ENCODE data around the gene JMJD7.
"Not testable (repeated sequence)": the region's sequence is repeated elsewhere in the genome, so short reads cannot be mapped to it uniquely, and the experiment has no call there.

The JMJD7 gene

DNA sequence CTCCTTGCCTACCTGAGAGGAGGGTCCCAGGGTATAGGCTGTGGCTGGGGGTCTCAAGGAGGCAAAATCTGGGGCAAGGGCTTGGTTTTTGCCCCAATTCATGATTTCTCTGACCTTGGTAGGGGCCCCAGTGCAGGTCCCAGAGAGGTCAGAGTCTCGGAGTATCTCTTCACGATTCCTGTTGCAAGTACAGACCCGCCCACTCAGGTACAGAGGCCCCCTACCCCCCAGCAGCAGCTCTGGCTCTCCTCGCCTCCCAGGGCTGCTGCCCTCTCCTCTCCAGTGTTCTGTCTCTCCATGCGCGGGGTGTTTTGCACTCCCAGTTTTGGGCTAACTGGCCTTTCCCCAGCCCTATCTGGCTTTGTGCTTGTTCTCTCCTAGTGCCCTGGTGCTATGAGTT, 5.4 kb upstream of the JMJD7 start:
- H3K4me3 ChIP-seq (ENCODE audit: low read length in 2 of 2) = no peak overlapping the region
- peaks cover 4% of the 10 kb centered on the region for H3K4me1 ChIP-seq (ENCODE audit: control insufficient read depth, insufficient read depth, low read length)
- no peak overlapping the region for H3K27ac ChIP-seq (ENCODE audit: low read length)
- peaks cover 55 to 59% of the 10 kb centered on the region in 2 donors for H3K36me3 ChIP-seq (ENCODE audit: control insufficient read depth in 2 of 2, insufficient read depth in 2 of 2, low read length in 2 of 2)
- no peaks in the 10 kb centered on the region for H3K27me3 ChIP-seq (ENCODE audit: control insufficient read depth in 1 of 2, insufficient read depth in 2 of 2, low read length in 2 of 2)
- H3K9ac ChIP-seq (ENCODE audit: low read length in 2 of 2) = no peak overlapping the region
- no peaks in the 10 kb centered on the region for H3K9me3 ChIP-seq (ENCODE audit: control insufficient read depth in 2 of 2, low read length in 2 of 2)

DNA sequence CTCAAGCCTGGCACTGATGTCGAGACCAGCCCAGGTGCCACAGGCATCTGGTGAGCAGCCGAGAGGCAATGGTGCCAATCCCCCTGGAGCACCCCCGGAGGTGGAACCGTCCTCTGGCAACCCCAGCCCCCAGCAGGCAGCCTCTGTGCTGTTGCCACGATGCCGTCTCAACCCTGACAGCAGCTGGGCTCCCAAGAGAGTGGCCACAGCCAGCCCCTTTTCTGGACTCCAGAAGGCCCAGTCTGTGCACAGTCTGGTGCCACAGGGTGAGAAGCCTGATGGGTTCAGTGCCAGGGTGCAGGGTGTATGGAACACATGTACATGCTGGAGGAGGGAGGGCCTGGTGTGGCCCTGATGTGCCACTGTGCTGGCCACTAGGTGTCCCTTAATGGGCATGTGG, 4.9 kb upstream of the JMJD7 start:
- H3K27me3 ChIP-seq (ENCODE audit: control insufficient read depth in 1 of 2, insufficient read depth in 2 of 2, low read length in 2 of 2) = no peaks in the 10 kb centered on the region
- H3K27ac ChIP-seq (ENCODE audit: low read length) = no peak overlapping the region
- H3K9me3 ChIP-seq (ENCODE audit: control insufficient read depth in 2 of 2, low read length in 2 of 2) = no peaks in the 10 kb centered on the region
- no peak overlapping the region for H3K9ac ChIP-seq (ENCODE audit: low read length in 2 of 2)
- peaks cover 50 to 54% of the 10 kb centered on the region in 2 donors for H3K36me3 ChIP-seq (ENCODE audit: control insufficient read depth in 2 of 2, insufficient read depth in 2 of 2, low read length in 2 of 2)
- H3K4me1 ChIP-seq (ENCODE audit: control insufficient read depth, insufficient read depth, low read length) = peaks cover 7% of the 10 kb centered on the region
- H3K4me3 ChIP-seq (ENCODE audit: low read length in 2 of 2) = no peak overlapping the region

DNA sequence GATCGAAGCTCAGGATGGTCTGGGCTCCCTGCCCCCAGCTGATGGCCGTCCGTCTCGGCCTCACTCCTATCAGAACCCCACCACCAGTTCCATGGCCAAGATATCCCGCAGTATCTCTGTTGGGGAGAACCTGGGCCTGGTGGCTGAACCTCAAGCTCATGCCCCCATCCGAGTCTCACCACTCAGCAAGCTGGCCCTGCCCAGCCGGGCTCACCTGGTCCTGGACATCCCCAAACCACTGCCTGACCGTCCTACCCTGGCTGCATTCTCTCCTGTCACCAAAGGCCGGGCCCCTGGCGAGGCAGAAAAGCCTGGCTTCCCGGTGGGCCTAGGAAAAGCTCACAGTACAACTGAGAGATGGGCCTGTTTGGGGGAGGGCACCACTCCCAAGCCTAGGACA, 4.4 kb upstream of the JMJD7 start:
- Histone ChIP-seq H3K36me3 (ENCODE audit: control insufficient read depth in 2 of 2, insufficient read depth in 2 of 2, low read length in 2 of 2) (peaks cover 44 to 49% of the 10 kb centered on the region in 2 donors), H3K4me1 (ENCODE audit: control insufficient read depth, insufficient read depth, low read length) (peaks cover 11% of the 10 kb centered on the region), H3K27me3 (ENCODE audit: control insufficient read depth in 1 of 2, insufficient read depth in 2 of 2, low read length in 2 of 2) (no peaks in the 10 kb centered on the region), H3K27ac (ENCODE audit: low read length) (no peak overlapping the region), H3K9me3 (ENCODE audit: control insufficient read depth in 2 of 2, low read length in 2 of 2) (no peaks in the 10 kb centered on the region), H3K4me3 (ENCODE audit: low read length in 2 of 2) (no peak overlapping the region), H3K9ac (ENCODE audit: low read length in 2 of 2) (no peak overlapping the region)

DNA sequence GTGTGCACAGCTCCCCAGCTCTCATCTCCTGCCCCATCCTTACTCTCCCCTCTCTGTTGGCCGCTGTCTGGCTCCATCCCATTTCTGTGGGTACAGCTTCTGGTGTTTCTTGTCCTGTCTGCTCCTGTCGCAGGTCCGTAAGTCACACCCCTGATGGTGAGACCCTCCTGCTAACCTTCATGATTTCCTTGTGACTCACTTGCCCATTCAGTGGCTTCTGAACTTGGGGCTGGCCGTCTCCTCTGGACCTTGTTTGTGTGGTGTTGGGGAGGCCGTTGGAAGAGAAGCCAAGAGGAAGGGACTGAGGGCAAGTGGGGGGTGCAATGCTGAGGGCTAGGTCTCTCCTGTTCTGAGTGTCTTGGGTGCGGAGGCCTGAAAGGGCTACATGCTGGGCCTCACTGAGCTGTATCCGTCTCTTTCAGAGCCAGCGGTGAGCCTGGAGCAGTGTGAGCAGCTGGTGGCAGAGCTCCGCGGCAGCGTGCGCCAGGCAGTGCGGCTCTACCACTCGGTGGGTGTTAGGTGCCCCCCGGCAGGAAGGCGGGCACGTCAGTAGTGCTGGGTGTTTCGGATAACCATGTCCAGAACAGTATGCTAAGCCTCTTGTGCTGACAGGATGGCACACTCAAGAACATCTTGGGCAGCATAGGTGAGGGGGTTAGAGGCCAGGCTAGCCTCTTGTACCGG, 3.7 kb upstream of the JMJD7 start:
- Histone ChIP-seq H3K36me3 (ENCODE audit: control insufficient read depth in 2 of 2, insufficient read depth in 2 of 2, low read length in 2 of 2) (peaks cover 37 to 42% of the 10 kb centered on the region in 2 donors), H3K27ac (ENCODE audit: low read length) (no peak overlapping the region)

DNA sequence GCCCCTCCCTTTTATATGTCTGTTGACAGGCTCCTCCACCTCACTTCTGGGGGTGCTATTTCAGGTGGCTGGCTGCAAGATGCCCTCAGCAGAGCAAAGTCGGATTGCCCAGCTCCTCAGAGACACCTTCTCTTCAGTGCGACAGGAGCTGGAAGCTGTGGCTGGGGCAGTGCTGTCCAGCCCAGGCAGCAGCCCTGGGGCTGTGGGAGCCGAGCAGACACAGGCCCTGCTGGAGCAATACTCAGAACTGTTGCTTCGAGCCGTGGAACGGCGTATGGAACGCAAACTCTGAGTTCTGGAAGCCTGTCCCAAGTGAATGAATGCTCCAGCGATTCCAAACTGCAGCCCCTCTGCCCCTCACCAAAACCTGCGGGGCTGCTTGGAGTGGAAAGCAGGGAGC, 2.7 kb upstream of the JMJD7 start:
- no peaks in the 10 kb centered on the region for H3K27me3 ChIP-seq (ENCODE audit: control insufficient read depth in 1 of 2, insufficient read depth in 2 of 2, low read length in 2 of 2)
- peaks cover 29 to 33% of the 10 kb centered on the region in 2 donors for H3K36me3 ChIP-seq (ENCODE audit: control insufficient read depth in 2 of 2, insufficient read depth in 2 of 2, low read length in 2 of 2)
- H3K9ac ChIP-seq (ENCODE audit: low read length in 2 of 2) = no peak overlapping the region
- no peak overlapping the region for H3K4me3 ChIP-seq (ENCODE audit: low read length in 2 of 2)
- peaks cover 18% of the 10 kb centered on the region for H3K4me1 ChIP-seq (ENCODE audit: control insufficient read depth, insufficient read depth, low read length)
- no peak overlapping the region for H3K27ac ChIP-seq (ENCODE audit: low read length)
- H3K9me3 ChIP-seq (ENCODE audit: control insufficient read depth in 2 of 2, low read length in 2 of 2) = no peaks in the 10 kb centered on the region

More for the DNA sequence above, 3.7 kb upstream of the JMJD7 start:
- Histone ChIP-seq H3K9me3 (ENCODE audit: control insufficient read depth in 2 of 2, low read length in 2 of 2) (no peaks in the 10 kb centered on the region), H3K27me3 (ENCODE audit: control insufficient read depth in 1 of 2, insufficient read depth in 2 of 2, low read length in 2 of 2) (no peaks in the 10 kb centered on the region), H3K9ac (ENCODE audit: low read length in 2 of 2) (no peak overlapping the region), H3K4me3 (ENCODE audit: low read length in 2 of 2) (no peak overlapping the region), H3K4me1 (ENCODE audit: control insufficient read depth, insufficient read depth, low read length) (peaks cover 18% of the 10 kb centered on the region)

DNA sequence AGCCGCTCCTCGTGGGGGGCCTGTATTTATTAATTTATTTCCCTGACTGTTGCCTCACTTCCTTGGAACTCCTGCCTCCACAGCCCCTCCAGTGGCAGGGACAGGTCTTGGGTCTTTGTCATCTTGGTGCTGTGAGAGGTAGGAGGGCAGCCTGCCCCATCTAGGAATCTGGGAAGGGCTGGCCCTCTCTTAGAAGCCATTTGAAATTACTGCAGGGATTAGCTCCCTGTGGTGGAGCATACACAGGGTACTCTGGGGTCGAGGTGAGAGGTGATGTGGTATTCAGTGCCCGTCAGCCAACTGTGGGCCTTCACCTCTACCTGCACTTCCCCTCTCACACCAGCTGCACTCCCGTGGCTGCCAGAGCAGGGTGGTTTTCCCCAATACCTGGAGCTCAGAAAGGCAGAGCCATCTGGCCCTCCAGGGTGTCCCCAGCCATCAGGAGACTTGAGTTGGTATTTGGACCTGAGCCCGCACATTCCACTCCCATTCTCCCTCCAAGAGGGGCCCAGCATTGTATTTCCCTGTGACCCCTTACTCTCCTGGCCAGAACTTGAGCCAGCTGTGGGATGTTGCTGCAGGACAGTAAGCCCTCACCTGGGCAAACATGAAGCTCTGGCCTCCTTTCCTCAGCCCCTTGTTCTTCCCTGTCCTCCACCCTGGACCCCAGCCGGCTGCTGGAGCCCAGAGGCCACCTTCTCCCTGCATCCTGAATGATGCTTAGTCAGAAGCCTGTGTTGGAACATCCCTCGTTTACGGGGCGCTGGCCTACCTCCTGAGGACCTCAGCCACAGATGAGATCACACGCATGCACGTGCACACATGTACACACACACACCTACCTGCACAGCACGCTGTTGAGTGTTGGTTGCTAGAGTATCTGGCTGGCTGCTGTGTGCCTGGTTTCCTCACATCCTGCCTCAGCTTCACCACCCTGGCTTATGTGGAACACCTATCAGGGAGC, 2.0 kb upstream of the JMJD7 start:
- H3K9ac ChIP-seq (ENCODE audit: low read length in 2 of 2) = no peak overlapping the region
- no peaks in the 10 kb centered on the region for H3K9me3 ChIP-seq (ENCODE audit: control insufficient read depth in 2 of 2, low read length in 2 of 2)
- no peak overlapping the region for H3K4me3 ChIP-seq (ENCODE audit: low read length in 2 of 2)
- no peak overlapping the region for H3K27ac ChIP-seq (ENCODE audit: low read length)
- H3K4me1 ChIP-seq (ENCODE audit: control insufficient read depth, insufficient read depth, low read length) = peaks cover 18% of the 10 kb centered on the region
- no peaks in the 10 kb centered on the region for H3K27me3 ChIP-seq (ENCODE audit: control insufficient read depth in 1 of 2, insufficient read depth in 2 of 2, low read length in 2 of 2)
- H3K36me3 ChIP-seq (ENCODE audit: control insufficient read depth in 2 of 2, insufficient read depth in 2 of 2, low read length in 2 of 2) = peaks cover 24 to 27% of the 10 kb centered on the region in 2 donors

DNA sequence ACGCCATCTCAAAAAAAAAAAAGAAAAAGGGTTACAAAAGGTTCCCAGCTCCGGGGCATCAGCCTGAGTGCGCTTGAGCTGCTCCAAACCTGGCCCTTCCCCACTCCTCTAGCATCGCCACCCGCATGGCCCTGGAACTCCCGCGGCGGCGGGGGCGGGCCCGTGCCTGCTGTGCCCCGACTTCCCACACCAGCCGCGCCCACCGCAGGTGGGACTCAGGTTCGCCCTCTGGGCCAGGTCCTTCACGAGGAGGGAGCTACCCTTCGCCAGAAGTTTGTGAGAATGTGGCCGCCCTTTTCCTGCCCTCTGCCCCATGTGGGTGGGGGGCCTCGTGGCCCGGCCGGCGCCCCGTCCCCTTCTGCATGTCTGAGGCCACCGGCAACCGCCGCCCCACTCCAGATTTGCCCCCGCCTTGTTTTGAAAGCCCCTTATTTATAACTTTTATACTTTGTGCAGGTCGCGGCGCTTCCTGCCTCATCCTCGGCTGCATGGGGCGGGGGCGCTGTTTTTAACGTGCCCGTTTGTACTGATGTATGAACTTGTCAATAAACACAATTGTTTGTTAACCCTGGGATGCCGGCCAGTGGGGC, 507 bp upstream of the JMJD7 start:
- H3K9me3 ChIP-seq (ENCODE audit: control insufficient read depth in 2 of 2, low read length in 2 of 2) = no peaks in the 10 kb centered on the region
- no peak overlapping the region for H3K27ac ChIP-seq (ENCODE audit: low read length)
- peak overlapping the region; percentile 63 to 92 for H3K4me3 ChIP-seq (ENCODE audit: low read length in 2 of 2)
- peak overlapping the region; percentile 29 to 64 for H3K9ac ChIP-seq (ENCODE audit: low read length in 2 of 2)
- no peaks in the 10 kb centered on the region for H3K27me3 ChIP-seq (ENCODE audit: control insufficient read depth in 1 of 2, insufficient read depth in 2 of 2, low read length in 2 of 2)
- peaks cover 22 to 23% of the 10 kb centered on the region in 2 donors for H3K36me3 ChIP-seq (ENCODE audit: control insufficient read depth in 2 of 2, insufficient read depth in 2 of 2, low read length in 2 of 2)
- peaks cover 18% of the 10 kb centered on the region for H3K4me1 ChIP-seq (ENCODE audit: control insufficient read depth, insufficient read depth, low read length)

DNA sequence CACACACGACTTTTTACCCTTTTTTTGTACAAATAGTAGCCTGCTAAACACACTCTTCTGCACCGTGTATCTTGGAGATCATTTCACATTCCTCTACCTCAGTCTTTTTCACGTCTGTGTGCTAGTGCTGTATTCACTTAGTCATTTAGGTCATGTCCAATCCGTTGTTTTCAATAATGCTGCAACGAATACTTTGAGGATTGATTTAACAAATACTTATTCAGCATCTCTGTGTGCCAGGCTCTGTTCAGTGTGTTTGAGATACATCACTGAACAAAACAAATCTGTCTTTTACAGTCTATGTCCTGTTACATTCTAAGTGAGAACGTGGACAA, 882 bp downstream of the JMJD7 start:
- peak overlapping the region; percentile 91 to 93 for H3K9ac ChIP-seq (ENCODE audit: low read length in 2 of 2)
- no peaks in the 10 kb centered on the region for H3K27me3 ChIP-seq (ENCODE audit: control insufficient read depth in 1 of 2, insufficient read depth in 2 of 2, low read length in 2 of 2)
- H3K4me3 ChIP-seq (ENCODE audit: low read length in 2 of 2) = peak overlapping the region; percentile 73 to 92
- no peaks in the 10 kb centered on the region for H3K9me3 ChIP-seq (ENCODE audit: control insufficient read depth in 2 of 2, low read length in 2 of 2)
- peak overlapping the region; percentile 66 for H3K27ac ChIP-seq (ENCODE audit: low read length)
- H3K36me3 ChIP-seq (ENCODE audit: control insufficient read depth in 2 of 2, insufficient read depth in 2 of 2, low read length in 2 of 2) = peaks cover 11 to 14% of the 10 kb centered on the region in 2 donors
- H3K4me1 ChIP-seq (ENCODE audit: control insufficient read depth, insufficient read depth, low read length) = peaks cover 18% of the 10 kb centered on the region

DNA sequence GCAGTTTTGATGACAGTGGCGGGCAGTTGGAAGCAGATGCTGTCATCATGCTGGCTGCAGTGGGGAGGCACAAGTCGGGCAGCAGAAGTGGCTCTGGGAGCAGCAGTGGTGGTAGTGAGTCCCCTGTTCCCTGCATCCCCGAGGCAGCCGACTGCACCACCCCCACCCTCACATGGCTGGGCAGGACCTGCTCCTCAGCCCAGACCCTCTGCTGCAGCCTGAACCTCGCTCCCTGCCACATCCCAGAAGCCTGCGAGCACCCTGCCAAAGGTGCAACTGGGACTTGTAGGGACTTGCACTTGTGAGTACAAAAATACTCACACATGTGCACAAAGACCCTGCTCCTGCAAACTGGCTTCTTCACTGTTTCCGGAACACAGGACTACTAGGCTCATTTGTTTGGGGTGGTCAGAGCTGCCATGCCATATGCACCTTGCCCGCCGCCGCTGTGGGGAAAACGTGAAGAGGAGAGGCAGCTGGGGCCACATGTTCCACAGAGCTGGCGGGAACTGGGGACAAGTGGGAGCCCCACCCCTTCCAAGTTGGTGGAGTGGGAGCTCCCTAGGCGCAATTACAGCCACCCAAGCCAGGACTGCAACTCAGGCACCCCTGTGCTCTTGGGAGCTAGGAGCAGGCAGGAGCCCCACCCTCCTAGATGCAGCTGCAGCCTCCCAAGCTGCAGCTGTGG, 2.2 kb downstream of the JMJD7 start:
- Histone ChIP-seq H3K4me3 (ENCODE audit: low read length in 2 of 2) (no peak overlapping the region), H3K27me3 (ENCODE audit: control insufficient read depth in 1 of 2, insufficient read depth in 2 of 2, low read length in 2 of 2) (no peaks in the 10 kb centered on the region), H3K9ac (ENCODE audit: low read length in 2 of 2) (no peak overlapping the region), H3K9me3 (ENCODE audit: control insufficient read depth in 2 of 2, low read length in 2 of 2) (no peaks in the 10 kb centered on the region), H3K27ac (ENCODE audit: low read length) (no peak overlapping the region), H3K36me3 (ENCODE audit: control insufficient read depth in 2 of 2, insufficient read depth in 2 of 2, low read length in 2 of 2) (peaks cover 2 to 10% of the 10 kb centered on the region in 2 donors), H3K4me1 (ENCODE audit: control insufficient read depth, insufficient read depth, low read length) (peaks cover 18% of the 10 kb centered on the region)

DNA sequence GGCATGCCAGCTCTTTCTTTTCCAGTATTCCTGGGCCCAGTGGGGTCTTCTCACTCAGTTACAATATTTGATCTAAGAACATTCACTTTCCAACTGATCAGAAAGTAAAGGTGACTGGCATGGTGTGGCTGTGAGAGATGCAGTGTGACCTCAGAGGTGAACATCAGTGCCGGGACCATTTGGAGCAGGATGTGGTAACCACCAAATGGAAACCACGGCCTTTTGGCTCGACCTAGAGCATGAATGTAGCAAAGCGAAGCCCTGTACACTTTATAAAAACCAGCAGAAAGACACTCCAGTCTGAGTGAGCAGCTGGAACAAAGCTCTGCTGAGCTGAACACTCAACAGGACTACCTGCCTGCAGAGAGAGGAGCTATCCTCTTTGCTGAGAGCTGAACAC, 3.4 kb downstream of the JMJD7 start:
- Histone ChIP-seq H3K4me1 (ENCODE audit: control insufficient read depth, insufficient read depth, low read length) (peaks cover 18% of the 10 kb centered on the region), H3K36me3 (ENCODE audit: control insufficient read depth in 2 of 2, insufficient read depth in 2 of 2, low read length in 2 of 2) (peaks cover under 1 to 10% of the 10 kb centered on the region in 2 donors)
- H3K27ac ChIP-seq (ENCODE audit: low read length); H3K27me3 ChIP-seq (ENCODE audit: control insufficient read depth in 1 of 2, insufficient read depth in 2 of 2, low read length in 2 of 2); H3K9me3 ChIP-seq (ENCODE audit: control insufficient read depth in 2 of 2, low read length in 2 of 2); H3K9ac ChIP-seq (ENCODE audit: low read length in 2 of 2); H3K4me3 ChIP-seq (ENCODE audit: low read length in 2 of 2): not testable (repeated sequence)
